Activated CD8-positive, alpha-beta T cell treated with anti-CD3 and anti-CD28 coated beads for 36 hours (primary cell): ENCODE measurements around the gene BAIAP3. TPM values are rescaled to one million over a fixed set of nuclear protein-coding genes. Genes with fewer than 3 reads are reported as not detected.
A peak's percentile ranks its signal among the peaks of the same experiment; 100 is the strongest.

Source experiments
- ATAC-seq: fragments of 200-7000 bp; cut with Tn5 transposase; one replicate; pipeline ENCODE4 v1.10.0; 2021; ENCODE audit warnings: mild to moderate bottlenecking, moderate library complexity
- CTCF ChIA-PET: fragments of 350-600 bp; sonication (Branson Sonifier 250); formaldehyde crosslinking; loops from one replicate; lab custom pipeline; 2021; ENCODE audit warnings: antibody characterized with exemption; lab: Charles Lee
- POLR2A ChIA-PET: fragments of 350-600 bp; sonication (Branson Sonifier 250); formaldehyde crosslinking; loops from one replicate; lab custom pipeline; 2021; ENCODE audit warnings: antibody characterized with exemption; lab: Charles Lee
- DNase-seq: peaks from one replicate; pipeline ENCODE4 v3.0.0-alpha.2; 2020
- H3K27ac Mint-ChIP-seq: one replicate; pipeline ENCODE4 v1.8.0; 2021; ENCODE audit warnings: mild to moderate bottlenecking, mixed read lengths
- H3K27me3 Mint-ChIP-seq: one replicate; pipeline ENCODE4 v1.8.0; 2021; ENCODE audit warnings: mixed read lengths
- H3K36me3 Mint-ChIP-seq: one replicate; pipeline ENCODE4 v1.8.0; 2021; ENCODE audit warnings: low read depth, mixed read lengths
- H3K4me1 Mint-ChIP-seq: one replicate; pipeline ENCODE4 v1.8.0; 2021; ENCODE audit warnings: low read depth, mixed read lengths
- H3K4me3 Mint-ChIP-seq: one replicate; pipeline ENCODE4 v1.8.0; 2021; ENCODE audit warnings: mild to moderate bottlenecking, moderate library complexity, mixed read lengths
- H3K9me3 Mint-ChIP-seq: one replicate; pipeline ENCODE4 v1.8.0; 2021; ENCODE audit warnings: mixed read lengths
- intact Hi-C: fragments of 100-400 bp; cut with micrococcal nuclease; formaldehyde crosslinking; loops from one replicate; pipeline ENCODE4 v1.10.0; 2022
- total RNA-seq, 2 experiments: library from RNA; stranded (reverse); gene quantifications; one replicate each; pipeline ENCODE4 v1.2.3, GENCODE V29; 2021
- TF ChIP-seq, protein P1 (sequence below): fragments of 200-600 bp; IDR thresholded peaks from one replicate; pipeline ENCODE4 v1.8.0; 2022; ENCODE audit warnings: antibody characterized with exemption, mild to moderate bottlenecking

The BAIAP3 gene
- total RNA-seq, 2 experiments from 2014 or later = 0.27 to 0.68 TPM

GRCh38 chr16:1311212-1311737 lies 22.2 kb upstream of the BAIAP3 start:
- ATAC-seq (no peak), DNase-seq (no peak)
- TF ChIP-seq, protein P1, sequence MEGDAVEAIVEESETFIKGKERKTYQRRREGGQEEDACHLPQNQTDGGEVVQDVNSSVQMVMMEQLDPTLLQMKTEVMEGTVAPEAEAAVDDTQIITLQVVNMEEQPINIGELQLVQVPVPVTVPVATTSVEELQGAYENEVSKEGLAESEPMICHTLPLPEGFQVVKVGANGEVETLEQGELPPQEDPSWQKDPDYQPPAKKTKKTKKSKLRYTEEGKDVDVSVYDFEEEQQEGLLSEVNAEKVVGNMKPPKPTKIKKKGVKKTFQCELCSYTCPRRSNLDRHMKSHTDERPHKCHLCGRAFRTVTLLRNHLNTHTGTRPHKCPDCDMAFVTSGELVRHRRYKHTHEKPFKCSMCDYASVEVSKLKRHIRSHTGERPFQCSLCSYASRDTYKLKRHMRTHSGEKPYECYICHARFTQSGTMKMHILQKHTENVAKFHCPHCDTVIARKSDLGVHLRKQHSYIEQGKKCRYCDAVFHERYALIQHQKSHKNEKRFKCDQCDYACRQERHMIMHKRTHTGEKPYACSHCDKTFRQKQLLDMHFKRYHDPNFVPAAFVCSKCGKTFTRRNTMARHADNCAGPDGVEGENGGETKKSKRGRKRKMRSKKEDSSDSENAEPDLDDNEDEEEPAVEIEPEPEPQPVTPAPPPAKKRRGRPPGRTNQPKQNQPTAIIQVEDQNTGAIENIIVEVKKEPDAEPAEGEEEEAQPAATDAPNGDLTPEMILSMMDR = no peak
- peaks cover 29% of the 10 kb centered on the region for H3K4me1 Mint-ChIP-seq
- H3K4me3 Mint-ChIP-seq = peak overlapping the region; percentile 100
- H3K27ac Mint-ChIP-seq = peak overlapping the region; percentile 99
- no peaks in the 10 kb centered on the region for H3K9me3 Mint-ChIP-seq
- ChIA-PET CTCF (interaction anchor here (1.4 kb wide), 1 partner anchor 20 kb away, joined by 3 read pairs; no protein-coding TSS in a partner anchor), POLR2A (interaction anchor here (0.5 to 1.3 kb wide), 4 partner anchors 9 to 35 kb away, joined by 3 read pairs; no protein-coding TSS in a partner anchor)
- intact Hi-C loops = no loop called here
- peaks cover 32% of the 10 kb centered on the region for H3K36me3 Mint-ChIP-seq
- H3K27me3 Mint-ChIP-seq = no peaks in the 10 kb centered on the region

- ChIA-PET POLR2A (interaction anchor here (1.2 to 1.3 kb wide), 2 partner anchors 14 to 35 kb away, joined by 3 read pairs; no protein-coding TSS in a partner anchor), CTCF (interaction anchor here (0.7 to 1.4 kb wide), 3 partner anchors 19 to 51 kb away, joined by 3 to 4 read pairs (median 3); no protein-coding TSS in a partner anchor)
- DNase-seq (no peak), ATAC-seq (no peak)
- intact Hi-C loops = no loop called here
- H3K27me3 Mint-ChIP-seq = no peaks in the 10 kb centered on the region
- H3K9me3 Mint-ChIP-seq = no peaks in the 10 kb centered on the region
- TF ChIP-seq, protein P1 = no peak
- H3K36me3 Mint-ChIP-seq = peaks cover 38% of the 10 kb centered on the region
- peak overlapping the region; percentile 99 for H3K27ac Mint-ChIP-seq
- peaks cover 26% of the 10 kb centered on the region for H3K4me1 Mint-ChIP-seq
- peak overlapping the region; percentile 100 for H3K4me3 Mint-ChIP-seq
Observed at GRCh38 chr16:1311738-1312466, 21.5 kb upstream of the BAIAP3 start.

GRCh38 chr16:1312467-1312816 lies 21.0 kb upstream of the BAIAP3 start:
- intact Hi-C loops = no loop called here
- Mint-ChIP-seq H3K27ac (no peak overlapping the region), H3K27me3 (no peaks in the 10 kb centered on the region), H3K9me3 (no peaks in the 10 kb centered on the region), H3K4me3 (peak overlapping the region; percentile 100), H3K4me1 (peaks cover 26% of the 10 kb centered on the region), H3K36me3 (peaks cover 41% of the 10 kb centered on the region)
- ChIA-PET POLR2A (interaction anchor here (1.3 kb wide), 1 partner anchor 14 kb away, joined by 3 read pairs; no protein-coding TSS in a partner anchor), CTCF (interaction anchor here (0.7 to 1.4 kb wide), 3 partner anchors 18 to 51 kb away, joined by 3 to 4 read pairs (median 3); no protein-coding TSS in a partner anchor)
- TF ChIP-seq, protein P1 = no peak
- DNase-seq (no peak), ATAC-seq (no peak)

- peak overlapping the region; percentile 29 for H3K4me3 Mint-ChIP-seq
- no peaks in the 10 kb centered on the region for H3K9me3 Mint-ChIP-seq
- no peaks in the 10 kb centered on the region for H3K27me3 Mint-ChIP-seq
- peaks cover 45% of the 10 kb centered on the region for H3K36me3 Mint-ChIP-seq
- no peak for ATAC-seq
- TF ChIP-seq, protein P1 = no peak
- intact Hi-C loops = no loop called here
- ChIA-PET CTCF (interaction anchor here (0.7 to 1.4 kb wide), 3 partner anchors 18 to 50 kb away, joined by 3 to 4 read pairs (median 3); no protein-coding TSS in a partner anchor), POLR2A (interaction anchor here (1.6 kb wide), 1 partner anchor 13 kb away, joined by 4 read pairs; no protein-coding TSS in a partner anchor)
- DNase-seq = no peak
- peak overlapping the region; percentile 57 for H3K27ac Mint-ChIP-seq
- H3K4me1 Mint-ChIP-seq = peaks cover 25% of the 10 kb centered on the region
Observed at GRCh38 chr16:1312903-1313302, 20.5 kb upstream of the BAIAP3 start.
